ENCODE measurements around the gene DISP3. TPM values are rescaled to one million over a fixed set of nuclear protein-coding genes. Genes with fewer than 3 reads are reported as not detected.

DISP3 gene
- total RNA-seq, 1 donor from 2014 or later = 4.7 TPM

- Mint-ChIP-seq H3K27me3 (peaks cover 46% of the 10 kb centered on the region), H3K9me3 (no peaks in the 10 kb centered on the region), H3K36me3 (no peaks in the 10 kb centered on the region), H3K27ac (no peak overlapping the region), H3K4me3 (no peak overlapping the region), H3K4me1 (ENCODE audit: unreplicated experiment) (no peaks in the 10 kb centered on the region)
- DNase-seq (ENCODE audit: extremely low spot score, unreplicated experiment) = no peak
- TF ChIP-seq CTCF (conservative IDR thresholded peaks at IDR 0.05) = no peak
Measured at GRCh38 chr1:11466416-11466815, 12.5 kb upstream of the DISP3 start.

GRCh38 chr1:11468878-11469277 is 10.1 kb upstream of the DISP3 start:
- no peaks in the 10 kb centered on the region for H3K4me1 Mint-ChIP-seq (ENCODE audit: unreplicated experiment)
- H3K27me3 Mint-ChIP-seq = peaks cover 36% of the 10 kb centered on the region
- DNase-seq (ENCODE audit: extremely low spot score, unreplicated experiment) = no peak
- no peaks in the 10 kb centered on the region for H3K36me3 Mint-ChIP-seq
- H3K9me3 Mint-ChIP-seq = no peaks in the 10 kb centered on the region
- H3K4me3 Mint-ChIP-seq = no peak overlapping the region
- no peak overlapping the region for H3K27ac Mint-ChIP-seq
- no peak for TF ChIP-seq CTCF (conservative IDR thresholded peaks at IDR 0.05)

GRCh38 chr1:11470912-11471311 is 8.0 kb upstream of the DISP3 start:
- Mint-ChIP-seq H3K4me3 (no peak overlapping the region), H3K27me3 (peaks cover 38% of the 10 kb centered on the region), H3K27ac (no peak overlapping the region), H3K4me1 (ENCODE audit: unreplicated experiment) (no peaks in the 10 kb centered on the region), H3K36me3 (no peaks in the 10 kb centered on the region), H3K9me3 (no peaks in the 10 kb centered on the region)
- no peak for TF ChIP-seq CTCF (conservative IDR thresholded peaks at IDR 0.05)
- DNase-seq (ENCODE audit: extremely low spot score, unreplicated experiment) = no peak

- Mint-ChIP-seq H3K4me1 (ENCODE audit: unreplicated experiment) (no peaks in the 10 kb centered on the region), H3K36me3 (no peaks in the 10 kb centered on the region), H3K4me3 (no peak overlapping the region), H3K27ac (no peak overlapping the region), H3K9me3 (no peaks in the 10 kb centered on the region), H3K27me3 (peaks cover 43% of the 10 kb centered on the region)
- DNase-seq (ENCODE audit: extremely low spot score, unreplicated experiment) = no peak
- no peak for TF ChIP-seq CTCF (conservative IDR thresholded peaks at IDR 0.05)
Measured at GRCh38 chr1:11471473-11471872, 7.5 kb upstream of the DISP3 start.

- no peak for TF ChIP-seq CTCF (conservative IDR thresholded peaks at IDR 0.05)
- Mint-ChIP-seq H3K27me3 (peaks cover 46% of the 10 kb centered on the region), H3K4me3 (no peak overlapping the region)
Measured at GRCh38 chr1:11472284-11472683, 6.7 kb upstream of the DISP3 start.

GRCh38 chr1:11472741-11473140 is 6.2 kb upstream of the DISP3 start:
- Mint-ChIP-seq H3K4me3 (no peak overlapping the region), H3K36me3 (no peaks in the 10 kb centered on the region), H3K27me3 (peaks cover 46% of the 10 kb centered on the region), H3K9me3 (no peaks in the 10 kb centered on the region), H3K4me1 (ENCODE audit: unreplicated experiment) (no peaks in the 10 kb centered on the region), H3K27ac (no peak overlapping the region)
- no peak for TF ChIP-seq CTCF (conservative IDR thresholded peaks at IDR 0.05)
- no peak for DNase-seq (ENCODE audit: extremely low spot score, unreplicated experiment)

More at GRCh38 chr1:11472284-11472683, 6.7 kb upstream of the DISP3 start:
- Mint-ChIP-seq H3K9me3 (no peaks in the 10 kb centered on the region), H3K36me3 (no peaks in the 10 kb centered on the region), H3K4me1 (ENCODE audit: unreplicated experiment) (no peaks in the 10 kb centered on the region), H3K27ac (no peak overlapping the region)
- no peak for DNase-seq (ENCODE audit: extremely low spot score, unreplicated experiment)
